Neural progenitor cell (in vitro differentiated cells): ENCODE measurements around the gene ELMO1. TPM values are rescaled to one million over a fixed set of nuclear protein-coding genes. Genes with fewer than 3 reads are reported as not detected.

Source experiments
- DNase-seq: peaks from one replicate; pipeline ENCODE4 v3.0.0-alpha.2; 2016; ENCODE audit warnings: low spot score
- H2AFZ ChIP-seq: fragments of 200-600 bp; sonication (generic); replicated peaks from 2 replicates; pipeline ENCODE4 v1.6.1; 2016; ENCODE audit warnings: antibody characterized with exemption
- H3F3A ChIP-seq: fragments of 200-600 bp; sonication (generic); 2 replicates; pipeline ENCODE4 v1.6.1; 2016; ENCODE audit warnings: antibody characterized with exemption, low read depth
- H3K27ac ChIP-seq: fragments of 200-600 bp; sonication (generic); 2 replicates; pipeline ENCODE4 v1.5.1; 2016; ENCODE audit warnings: mild to moderate bottlenecking
- H3K27me3 ChIP-seq: fragments of 200-600 bp; sonication (generic); 2 replicates; pipeline ENCODE4 v1.6.1; 2016; ENCODE audit warnings: mild to moderate bottlenecking, moderate library complexity
- H3K36me3 ChIP-seq: fragments of 200-600 bp; sonication (generic); 2 replicates; pipeline ENCODE4 v1.5.1; 2016
- H3K4me1 ChIP-seq: fragments of 200-600 bp; sonication (generic); 2 replicates; pipeline ENCODE4 v1.6.1; 2016; ENCODE audit warnings: mixed run types
- H3K4me2 ChIP-seq: fragments of 200-600 bp; sonication (generic); 2 replicates; pipeline ENCODE4 v1.6.1; 2016
- H3K4me3 ChIP-seq: fragments of 200-600 bp; sonication (generic); 2 replicates; pipeline ENCODE4 v1.5.1; 2016
- H3K79me2 ChIP-seq: fragments of 200-600 bp; sonication (generic); 2 replicates; pipeline ENCODE4 v1.6.1; 2016; ENCODE audit warnings: low read depth
- H3K9ac ChIP-seq: fragments of 200-600 bp; sonication (generic); 2 replicates; pipeline ENCODE4 v1.6.1; 2016
- H3K9me3 ChIP-seq: fragments of 200-600 bp; sonication (generic); 2 replicates; pipeline ENCODE4 v1.5.1; 2016; ENCODE audit warnings: low read depth
- H4K20me1 ChIP-seq: fragments of 200-600 bp; sonication (generic); 2 replicates; pipeline ENCODE4 v1.6.1; 2016; ENCODE audit warnings: low read depth
- H3K27ac Mint-ChIP-seq: 3 replicates; pipeline ENCODE4 v1.8.0; 2021; ENCODE audit warnings: mixed read lengths
- H3K27me3 Mint-ChIP-seq: 2 replicates; pipeline ENCODE4 v1.8.0; 2022; ENCODE audit warnings: low read depth, mild to moderate bottlenecking, inconsistent platforms, moderate library complexity, mixed read lengths; ENCODE audit not compliant: insufficient read depth
- H3K36me3 Mint-ChIP-seq: 3 replicates; pipeline ENCODE4 v1.8.0; 2021; ENCODE audit warnings: mixed read lengths
- H3K4me1 Mint-ChIP-seq: 3 replicates; pipeline ENCODE4 v1.8.0; 2021; ENCODE audit warnings: mixed read lengths
- H3K4me3 Mint-ChIP-seq: 3 replicates; pipeline ENCODE4 v1.8.0; 2021; ENCODE audit warnings: mild to moderate bottlenecking, moderate library complexity, mixed read lengths
- H3K9me3 Mint-ChIP-seq: 3 replicates; pipeline ENCODE4 v1.8.0; 2020; ENCODE audit warnings: mixed read lengths
- EZH2 ChIP-seq: fragments of 200-600 bp; sonication (generic); IDR thresholded peaks from 2 replicates; pipeline ENCODE4 v1.6.1; 2017; ENCODE audit warnings: antibody characterized with exemption, mild to moderate bottlenecking, moderate library complexity
- EZH2phosphoT487 ChIP-seq: fragments of 200-600 bp; sonication (generic); IDR thresholded peaks from 2 replicates; pipeline ENCODE4 v1.6.1; 2017; ENCODE audit warnings: antibody characterized with exemption
- total RNA-seq: library from RNA; depleted of rRNA; stranded (reverse); fragments of >200 nt; gene quantifications from 2 replicates; pipeline ENCODE4 v1.2.3, GENCODE V29; 2015; ENCODE audit warnings: low replicate concordance
- TF ChIP-seq, protein P1 (sequence below): fragments of 200-600 bp; sonication (generic); IDR thresholded peaks from 2 replicates; pipeline ENCODE4 v1.5.1; 2017; ENCODE audit warnings: antibody characterized with exemption, mild to moderate bottlenecking

Gene ELMO1
- total RNA-seq, 1 donor from 2014 or later = 22.0 TPM

GRCh38 chr7:36900988-36901710 lies 547.5 kb downstream of the ELMO1 start:
- no peak overlapping the region for H2AFZ ChIP-seq
- Mint-ChIP-seq H3K27me3 (peaks cover 2% of the 10 kb centered on the region), H3K4me3 (no peak overlapping the region), H3K4me1 (peaks cover 12% of the 10 kb centered on the region), H3K27ac (no peak overlapping the region), H3K9me3 (no peaks in the 10 kb centered on the region), H3K36me3 (no peaks in the 10 kb centered on the region)
- no peaks in the 10 kb centered on the region for H3K79me2 ChIP-seq
- H3K9me3 ChIP-seq = no peaks in the 10 kb centered on the region
- no peak for DNase-seq
- TF ChIP-seq, protein P1, sequence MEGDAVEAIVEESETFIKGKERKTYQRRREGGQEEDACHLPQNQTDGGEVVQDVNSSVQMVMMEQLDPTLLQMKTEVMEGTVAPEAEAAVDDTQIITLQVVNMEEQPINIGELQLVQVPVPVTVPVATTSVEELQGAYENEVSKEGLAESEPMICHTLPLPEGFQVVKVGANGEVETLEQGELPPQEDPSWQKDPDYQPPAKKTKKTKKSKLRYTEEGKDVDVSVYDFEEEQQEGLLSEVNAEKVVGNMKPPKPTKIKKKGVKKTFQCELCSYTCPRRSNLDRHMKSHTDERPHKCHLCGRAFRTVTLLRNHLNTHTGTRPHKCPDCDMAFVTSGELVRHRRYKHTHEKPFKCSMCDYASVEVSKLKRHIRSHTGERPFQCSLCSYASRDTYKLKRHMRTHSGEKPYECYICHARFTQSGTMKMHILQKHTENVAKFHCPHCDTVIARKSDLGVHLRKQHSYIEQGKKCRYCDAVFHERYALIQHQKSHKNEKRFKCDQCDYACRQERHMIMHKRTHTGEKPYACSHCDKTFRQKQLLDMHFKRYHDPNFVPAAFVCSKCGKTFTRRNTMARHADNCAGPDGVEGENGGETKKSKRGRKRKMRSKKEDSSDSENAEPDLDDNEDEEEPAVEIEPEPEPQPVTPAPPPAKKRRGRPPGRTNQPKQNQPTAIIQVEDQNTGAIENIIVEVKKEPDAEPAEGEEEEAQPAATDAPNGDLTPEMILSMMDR = no peak
- no peak for TF ChIP-seq EZH2
- TF ChIP-seq EZH2phosphoT487 = no peak
- H3F3A ChIP-seq = no peaks in the 10 kb centered on the region
- H3K36me3 ChIP-seq = no peaks in the 10 kb centered on the region
- H4K20me1 ChIP-seq = no peaks in the 10 kb centered on the region
- no peak overlapping the region for H3K4me2 ChIP-seq
- no peak overlapping the region for H3K9ac ChIP-seq
- H3K27ac ChIP-seq = no peak overlapping the region
- peaks cover 8% of the 10 kb centered on the region for H3K4me1 ChIP-seq
- no peaks in the 10 kb centered on the region for H3K27me3 ChIP-seq
- no peak overlapping the region for H3K4me3 ChIP-seq

GRCh38 chr7:36898186-36898585 lies 550.5 kb downstream of the ELMO1 start:
- TF ChIP-seq EZH2 (no peak), EZH2phosphoT487 (no peak)
- TF ChIP-seq, protein P1 = no peak
- DNase-seq = no peak
- Histone ChIP-seq H3K36me3 (no peaks in the 10 kb centered on the region), H3K9ac (no peak overlapping the region), H3K27ac (no peak overlapping the region), H4K20me1 (no peaks in the 10 kb centered on the region), H3K79me2 (no peaks in the 10 kb centered on the region), H3K4me2 (no peak overlapping the region), H3K4me3 (no peak overlapping the region), H3K4me1 (no peaks in the 10 kb centered on the region), H2AFZ (no peak overlapping the region), H3K27me3 (no peaks in the 10 kb centered on the region), H3K9me3 (no peaks in the 10 kb centered on the region), H3F3A (no peaks in the 10 kb centered on the region)
- H3K4me3 Mint-ChIP-seq = no peak overlapping the region
- H3K9me3 Mint-ChIP-seq = no peaks in the 10 kb centered on the region
- no peaks in the 10 kb centered on the region for H3K4me1 Mint-ChIP-seq
- peaks cover 2% of the 10 kb centered on the region for H3K27me3 Mint-ChIP-seq
- no peaks in the 10 kb centered on the region for H3K36me3 Mint-ChIP-seq
- no peak overlapping the region for H3K27ac Mint-ChIP-seq

GRCh38 chr7:36896956-36897590 lies 551.6 kb downstream of the ELMO1 start:
- no peaks in the 10 kb centered on the region for H4K20me1 ChIP-seq
- no peaks in the 10 kb centered on the region for H3K27me3 Mint-ChIP-seq

GRCh38 chr7:36896418-36896817 lies 552.2 kb downstream of the ELMO1 start:
- Histone ChIP-seq H3K9me3 (no peaks in the 10 kb centered on the region), H3K9ac (no peak overlapping the region), H3K4me1 (no peaks in the 10 kb centered on the region), H4K20me1 (no peaks in the 10 kb centered on the region), H3K27me3 (no peaks in the 10 kb centered on the region), H3K36me3 (no peaks in the 10 kb centered on the region), H3K27ac (no peak overlapping the region), H3K4me3 (no peak overlapping the region), H3K4me2 (no peak overlapping the region), H3K79me2 (no peaks in the 10 kb centered on the region), H2AFZ (no peak overlapping the region), H3F3A (no peaks in the 10 kb centered on the region)
- H3K27me3 Mint-ChIP-seq = no peaks in the 10 kb centered on the region
- H3K36me3 Mint-ChIP-seq = no peaks in the 10 kb centered on the region
- no peak overlapping the region for H3K27ac Mint-ChIP-seq
- H3K4me1 Mint-ChIP-seq = no peaks in the 10 kb centered on the region
- DNase-seq = no peak
- no peak overlapping the region for H3K4me3 Mint-ChIP-seq
- H3K9me3 Mint-ChIP-seq = no peaks in the 10 kb centered on the region
- no peak for TF ChIP-seq EZH2
- no peak for TF ChIP-seq EZH2phosphoT487
- TF ChIP-seq, protein P1 = no peak

More at GRCh38 chr7:36896956-36897590, 551.6 kb downstream of the ELMO1 start:
- Histone ChIP-seq H3K4me3 (no peak overlapping the region), H3K9ac (no peak overlapping the region), H3K27me3 (no peaks in the 10 kb centered on the region), H3K9me3 (no peaks in the 10 kb centered on the region), H3F3A (no peaks in the 10 kb centered on the region), H2AFZ (no peak overlapping the region), H3K36me3 (no peaks in the 10 kb centered on the region), H3K27ac (no peak overlapping the region), H3K79me2 (no peaks in the 10 kb centered on the region), H3K4me1 (no peaks in the 10 kb centered on the region), H3K4me2 (no peak overlapping the region)
- Mint-ChIP-seq H3K4me1 (no peaks in the 10 kb centered on the region), H3K9me3 (no peaks in the 10 kb centered on the region), H3K36me3 (no peaks in the 10 kb centered on the region), H3K4me3 (no peak overlapping the region), H3K27ac (no peak overlapping the region)
- TF ChIP-seq EZH2 = no peak
- no peak for DNase-seq
